D721Med (cell line): ENCODE data around the gene TTC27.

Source experiments
- DNase-seq: peaks from one replicate; pipeline ENCODE4 v3.0.0; 2011; ENCODE audit warnings: low spot score; ENCODE audit not compliant: insufficient read length
- FAIRE-seq: peaks from 2 replicates; lab custom pipeline; 2011; peaks lifted over from hg19 to GRCh38; lab: Jason Lieb, UNC
- CTCF ChIP-seq: IDR thresholded peaks from 2 replicates; pipeline ENCODE4 v1.5.1; 2012; ENCODE audit warnings: mild to moderate bottlenecking, control low read depth; ENCODE audit not compliant: insufficient read depth; ENCODE audit errors: missing control alignments

The TTC27 gene

GRCh38 chr2:32691678-32692077, 63.8 kb downstream of the TTC27 start:
- no peak for TF ChIP-seq CTCF
- FAIRE-seq (no peak), DNase-seq (no peak)

DNA sequence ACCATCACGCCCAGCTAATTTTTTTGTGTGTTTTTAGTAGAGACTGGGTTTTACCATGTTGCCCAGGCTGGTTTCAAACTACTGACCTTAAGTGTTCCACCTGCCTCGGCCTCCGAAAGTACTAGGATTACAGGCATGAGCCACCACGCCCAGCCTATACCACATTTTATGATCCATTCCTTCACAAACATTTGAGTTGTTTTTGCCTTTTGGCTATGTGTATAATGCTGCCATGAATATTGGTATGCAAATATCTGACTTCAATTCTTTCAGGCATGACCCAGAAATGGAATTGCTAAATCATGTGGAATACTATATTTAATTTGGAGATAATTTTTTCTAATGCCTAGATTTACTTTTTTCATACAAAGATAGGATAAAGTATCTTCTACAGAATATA, 68.6 kb downstream of the TTC27 start:
- FAIRE-seq (no peak), DNase-seq (no peak)
- TF ChIP-seq CTCF: no peak

DNA sequence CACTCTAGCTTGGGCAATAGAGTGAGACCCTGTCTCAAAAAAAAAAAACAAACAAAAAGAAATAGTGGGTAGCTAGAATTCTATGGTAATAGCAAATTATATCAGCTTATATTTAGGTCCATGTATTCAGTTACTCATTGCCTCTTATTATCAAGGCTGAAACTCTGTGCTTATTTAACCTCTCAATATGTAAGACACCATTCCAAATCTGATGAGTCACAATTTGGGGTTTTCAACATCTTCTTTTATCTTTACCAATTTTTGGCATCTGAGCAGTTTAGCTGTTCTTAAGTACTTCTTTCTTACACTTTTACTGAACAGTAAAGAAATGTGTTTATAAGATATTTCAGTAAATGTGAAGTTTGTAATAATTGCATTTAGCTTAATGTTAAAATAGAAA, 69.3 kb downstream of the TTC27 start:
- no peak for DNase-seq
- TF ChIP-seq CTCF: no peak
- FAIRE-seq: no peak

DNA sequence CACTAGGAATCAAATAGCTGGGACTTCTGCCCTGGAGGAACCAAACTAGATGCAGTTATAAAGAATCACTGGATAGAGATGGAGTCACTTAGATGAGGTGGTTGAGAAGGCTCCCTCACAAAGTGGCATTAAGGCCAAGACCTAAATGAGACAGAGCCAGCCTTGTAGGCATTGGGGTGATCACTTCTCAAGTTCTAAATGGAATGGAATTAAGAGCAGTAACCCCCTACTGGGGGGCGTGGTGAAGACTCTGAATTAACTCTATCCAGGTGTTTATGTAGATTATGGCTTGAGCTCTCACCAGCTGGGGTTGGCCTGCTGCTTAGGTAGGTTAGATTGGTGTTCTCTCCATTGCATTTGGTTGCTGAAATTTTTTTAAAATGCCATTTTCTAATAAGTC, 71.3 kb downstream of the TTC27 start:
- TF ChIP-seq CTCF: no peak
- no peak for FAIRE-seq
- DNase-seq: no peak

DNA sequence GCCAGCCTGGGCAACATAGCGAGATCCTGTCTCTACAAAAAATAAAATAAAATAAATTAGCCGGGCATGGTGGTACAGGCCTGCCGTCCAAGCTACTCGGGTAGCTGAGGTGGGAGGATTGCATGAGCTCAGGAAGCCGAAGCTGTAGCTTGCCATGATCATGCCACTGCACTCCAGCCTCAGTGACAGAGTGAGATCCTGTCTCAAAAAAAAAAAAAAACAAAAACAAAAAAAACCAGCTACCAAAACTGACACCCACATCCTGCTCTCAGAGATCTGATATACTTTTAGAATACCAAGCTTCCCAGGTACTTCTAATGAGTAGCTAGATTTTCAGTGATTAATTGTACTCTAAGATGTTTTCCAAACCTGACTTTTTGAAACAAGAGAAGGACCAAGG, 74.0 kb downstream of the TTC27 start:
- FAIRE-seq: no peak
- DNase-seq: no peak
- TF ChIP-seq CTCF: no peak

DNA sequence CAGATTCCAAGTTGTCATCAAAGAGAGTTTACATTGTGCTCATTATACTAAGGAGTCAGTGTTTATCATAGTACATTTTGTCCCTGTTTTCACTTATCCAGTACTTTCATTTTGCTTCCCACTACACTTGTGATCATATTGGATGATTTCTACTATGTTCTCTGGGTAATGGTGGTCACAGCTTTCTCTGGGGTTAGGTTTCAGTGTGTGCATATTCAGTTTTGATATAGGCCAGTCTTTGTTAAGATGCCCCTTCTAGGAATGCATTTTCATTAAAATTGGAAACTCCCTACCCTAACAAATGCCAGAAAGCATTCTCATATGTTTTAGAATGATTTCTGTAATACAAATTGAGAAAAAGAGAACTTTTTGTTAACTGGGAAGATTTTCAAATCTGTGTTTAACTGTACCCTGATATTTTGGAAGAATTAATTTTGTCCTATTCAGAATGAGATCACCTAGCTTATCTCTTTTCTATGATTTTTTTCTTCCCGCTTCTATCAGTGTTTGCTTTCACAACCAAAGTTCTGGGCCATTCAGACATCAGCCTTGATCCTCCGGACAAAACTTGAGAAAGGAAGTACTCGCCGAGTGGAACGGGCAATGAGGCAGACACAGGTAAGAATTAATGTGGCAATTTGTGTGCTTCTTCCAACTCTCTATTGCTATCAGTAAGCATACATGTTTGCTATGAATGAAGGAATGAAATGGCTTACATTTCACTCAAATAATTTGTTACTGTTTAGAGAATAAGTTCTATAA, 74.6 kb downstream of the TTC27 start:
- no peak for FAIRE-seq
- no peak for DNase-seq
- TF ChIP-seq CTCF: no peak

GRCh38 chr2:32706815-32707579, 79.1 kb downstream of the TTC27 start:
- no peak for TF ChIP-seq CTCF
- DNase-seq (no peak), FAIRE-seq (no peak)
